Activated CD4-positive, alpha-beta T cell treated with anti-CD3 and anti-CD28 coated beads for 36 hours (primary cell): ENCODE results near the gene APOL1. TPM values are rescaled to one million over a fixed set of nuclear protein-coding genes. Genes with fewer than 3 reads are reported as not detected.

Experiments used
- ATAC-seq: fragments of 200-7000 bp; cut with Tn5 transposase; one replicate; pipeline ENCODE4 v1.10.0; 2021; ENCODE audit warnings: mild to moderate bottlenecking, moderate library complexity
- CTCF ChIA-PET: fragments of 350-600 bp; sonication (Branson Sonifier 250); formaldehyde crosslinking; loops from one replicate; lab custom pipeline; 2021; ENCODE audit warnings: antibody characterized with exemption; lab: Charles Lee
- POLR2A ChIA-PET: fragments of 350-600 bp; sonication (Branson Sonifier 250); formaldehyde crosslinking; loops from one replicate; lab custom pipeline; 2021; ENCODE audit warnings: antibody characterized with exemption, inconsistent platforms; lab: Charles Lee
- DNase-seq: peaks from one replicate; pipeline ENCODE4 v3.0.0-alpha.2; 2020
- H3K27ac Mint-ChIP-seq: one replicate; pipeline ENCODE4 v1.8.0; 2021; ENCODE audit warnings: mixed read lengths
- H3K27me3 Mint-ChIP-seq: one replicate; pipeline ENCODE4 v1.8.0; 2021; ENCODE audit warnings: mixed read lengths
- H3K36me3 Mint-ChIP-seq: one replicate; pipeline ENCODE4 v1.8.0; 2021; ENCODE audit warnings: low read depth, mixed read lengths
- H3K4me1 Mint-ChIP-seq: one replicate; pipeline ENCODE4 v1.8.0; 2021; ENCODE audit warnings: mixed read lengths
- H3K4me3 Mint-ChIP-seq: one replicate; pipeline ENCODE4 v1.8.0; 2021; ENCODE audit warnings: mild to moderate bottlenecking, moderate library complexity, mixed read lengths
- H3K9me3 Mint-ChIP-seq: one replicate; pipeline ENCODE4 v1.8.0; 2021; ENCODE audit warnings: low read depth, mixed read lengths
- intact Hi-C, 2 experiments: fragments of 100-400 bp; cut with DNase I in 1 of 2; cut with micrococcal nuclease in 1 of 2; formaldehyde crosslinking; loops; one replicate each; pipeline versions ENCODE4 v1.14.2 to v1.15.1; 2022 to 2024; cut with DNase I, micrococcal nuclease
- microRNA-seq: library from miRNA; unstranded; fragments of <30 nt; microRNA quantifications from one replicate; pipeline ENCODE4 v1.2.0, GENCODE V29; 2021; ENCODE audit warnings: borderline replicate concordance
- total RNA-seq, 2 experiments: library from RNA; stranded (reverse); gene quantifications; one replicate each; pipeline ENCODE4 v1.2.3, GENCODE V29; 2021

Gene APOL1
- total RNA-seq, 2 experiments from 2014 or later: 32.0 to 37.2 TPM

- Mint-ChIP-seq H3K9me3 (no peaks in the 10 kb centered on the region), H3K27me3 (no peaks in the 10 kb centered on the region), H3K4me1 (no peaks in the 10 kb centered on the region), H3K4me3 (no peak overlapping the region), H3K27ac (no peak overlapping the region), H3K36me3 (peaks cover 68% of the 10 kb centered on the region)
- intact Hi-C loops: loop anchor here in 1 of 2 experiments (2.0 kb wide), 1 partner anchor 15 kb away; no protein-coding TSS in a partner anchor
- no peak for DNase-seq
- ATAC-seq: no peak
- ChIA-PET POLR2A (no interaction called here), CTCF (interaction anchor here (0.8 to 2.0 kb wide), 6 partner anchors 10 to 175 kb away, joined by 3 to 8 read pairs (median 4); no protein-coding TSS in a partner anchor)
Observed at GRCh38 chr22:36311386-36312085, 58.6 kb downstream of the APOL1 start.

DNA sequence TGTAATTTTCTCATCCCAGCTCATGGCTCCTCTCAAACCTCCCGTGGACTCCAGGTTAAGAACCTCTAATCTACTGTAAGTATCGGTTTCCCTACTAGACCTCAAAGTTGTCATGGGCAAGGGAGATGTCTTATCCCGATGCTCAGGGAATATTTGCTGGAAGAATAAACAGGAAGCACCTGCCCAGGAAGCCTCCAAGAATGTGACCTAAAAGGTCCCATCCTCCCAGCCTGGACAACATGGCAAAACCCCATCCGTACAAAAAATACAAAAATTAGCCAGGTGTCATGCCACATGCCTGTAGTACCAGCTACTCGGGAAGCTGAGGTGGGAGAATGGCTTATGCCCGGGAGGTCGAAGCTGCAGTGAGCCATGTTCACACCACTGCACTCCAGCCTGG lies 62.4 kb downstream of the APOL1 start:
- CTCF ChIA-PET: interaction anchor here (0.7 to 1.6 kb wide), 5 partner anchors 10 to 17 kb away, joined by 3 to 9 read pairs (median 4); no protein-coding TSS in a partner anchor

DNA sequence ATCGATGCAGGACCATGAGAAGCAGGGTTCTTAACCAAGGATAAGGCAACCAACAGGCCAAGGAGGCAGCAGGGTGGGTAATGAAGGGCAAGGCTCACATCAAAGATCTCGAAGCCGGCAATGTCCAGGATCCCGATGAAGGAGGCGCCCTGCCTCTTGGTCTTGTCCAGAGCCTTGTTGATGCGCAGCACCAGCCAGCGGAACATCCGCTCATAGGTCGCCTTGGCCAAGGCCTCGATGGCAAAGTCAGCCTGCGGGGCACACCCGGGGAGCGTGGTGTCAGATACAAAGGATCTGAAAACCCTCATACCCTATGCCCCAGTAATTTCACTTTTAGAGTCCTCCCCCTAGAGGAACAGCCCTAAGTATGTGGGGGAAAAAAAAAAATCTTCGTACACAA lies 63.5 kb downstream of the APOL1 start:
- H3K27ac Mint-ChIP-seq: no peak overlapping the region
- DNase-seq (no peak), ATAC-seq (no peak)
- no peak overlapping the region for H3K4me3 Mint-ChIP-seq
- H3K27me3 Mint-ChIP-seq: no peaks in the 10 kb centered on the region
- H3K9me3 Mint-ChIP-seq: no peaks in the 10 kb centered on the region
- intact Hi-C loops: no loop called here
- H3K36me3 Mint-ChIP-seq: peaks cover 77% of the 10 kb centered on the region
- no peaks in the 10 kb centered on the region for H3K4me1 Mint-ChIP-seq
- CTCF ChIA-PET: no interaction called here
- POLR2A ChIA-PET: no interaction called here

More for the DNA sequence above, 62.4 kb downstream of the APOL1 start:
- no peaks in the 10 kb centered on the region for H3K4me1 Mint-ChIP-seq
- no peaks in the 10 kb centered on the region for H3K9me3 Mint-ChIP-seq
- POLR2A ChIA-PET: interaction anchor here (0.6 kb wide), 1 partner anchor 123 kb away, joined by 5 read pairs; no protein-coding TSS in a partner anchor
- intact Hi-C loops: no loop called here
- no peak overlapping the region for H3K4me3 Mint-ChIP-seq
- H3K27me3 Mint-ChIP-seq: no peaks in the 10 kb centered on the region
- DNase-seq (no peak), ATAC-seq (no peak)
- peaks cover 76% of the 10 kb centered on the region for H3K36me3 Mint-ChIP-seq
- H3K27ac Mint-ChIP-seq: peak overlapping the region; percentile 34

Small RNA genes within 50 kb of the gene (microRNA-seq; reads per million reads assigned to microRNA genes)
- gene MIR6819: 2.5 reads per million

Other genes with a start within 250 kb of the APOL1 start
- gene RBFOX2, start 224.3 kb upstream of the APOL1 start, total RNA-seq: 1 to 10 TPM; 6.9 to 7.7 TPM
- gene APOL3, start 92.4 kb upstream of the APOL1 start, total RNA-seq: 10 to 100 TPM; 50.6 to 55.4 TPM
- under 1 TPM; 0.16 to 0.21 TPM for gene APOL4, start 51.3 kb upstream of the APOL1 start, total RNA-seq
- gene APOL2, start 13.6 kb upstream of the APOL1 start, total RNA-seq: 10 to 100 TPM; 64.5 TPM
- 100 to 1,000 TPM; 720 to 773 TPM for gene MYH9, start 134.8 kb downstream of the APOL1 start, total RNA-seq
- 10 to 100 TPM; 95.5 to 99.1 TPM for gene TXN2, start 228.5 kb downstream of the APOL1 start, total RNA-seq